GM12873 (cell line): ENCODE data around the gene ARHGAP26.

Experiments
- CTCF ChIP-seq: IDR thresholded peaks from 2 replicates; pipeline ENCODE4 v1.5.1; 2012; ENCODE audit warnings: low read depth, mild to moderate bottlenecking, moderate library complexity, low read length, control low read depth; ENCODE audit not compliant: insufficient read depth; ENCODE audit errors: missing control alignments

ARHGAP26 gene

DNA sequence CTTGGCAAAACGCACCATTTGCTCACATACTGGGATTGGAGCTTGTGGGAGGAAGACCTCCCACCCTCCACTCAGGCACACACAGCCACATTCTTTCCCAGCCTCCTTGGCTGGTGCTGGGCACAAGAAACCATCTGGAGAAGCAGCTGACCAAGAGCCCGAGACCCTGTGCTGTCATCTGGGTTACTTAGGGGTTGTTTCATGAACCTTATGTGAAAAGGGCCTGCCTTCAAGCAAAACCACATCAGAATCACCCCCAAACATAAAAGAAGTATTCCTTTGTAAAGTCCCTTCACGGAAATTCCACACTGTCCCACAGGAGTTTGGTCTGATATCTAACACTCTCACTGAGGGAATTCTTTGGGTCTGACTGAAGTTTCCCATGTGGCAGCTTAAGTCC, 461.2 kb downstream of the ARHGAP26 start:
- TF ChIP-seq CTCF = no peak

- TF ChIP-seq CTCF = no peak
Observed at GRCh38 chr5:143231973-143232812, 462.0 kb downstream of the ARHGAP26 start.

- TF ChIP-seq CTCF = no peak
Observed at GRCh38 chr5:143233031-143233430, 462.9 kb downstream of the ARHGAP26 start.

DNA sequence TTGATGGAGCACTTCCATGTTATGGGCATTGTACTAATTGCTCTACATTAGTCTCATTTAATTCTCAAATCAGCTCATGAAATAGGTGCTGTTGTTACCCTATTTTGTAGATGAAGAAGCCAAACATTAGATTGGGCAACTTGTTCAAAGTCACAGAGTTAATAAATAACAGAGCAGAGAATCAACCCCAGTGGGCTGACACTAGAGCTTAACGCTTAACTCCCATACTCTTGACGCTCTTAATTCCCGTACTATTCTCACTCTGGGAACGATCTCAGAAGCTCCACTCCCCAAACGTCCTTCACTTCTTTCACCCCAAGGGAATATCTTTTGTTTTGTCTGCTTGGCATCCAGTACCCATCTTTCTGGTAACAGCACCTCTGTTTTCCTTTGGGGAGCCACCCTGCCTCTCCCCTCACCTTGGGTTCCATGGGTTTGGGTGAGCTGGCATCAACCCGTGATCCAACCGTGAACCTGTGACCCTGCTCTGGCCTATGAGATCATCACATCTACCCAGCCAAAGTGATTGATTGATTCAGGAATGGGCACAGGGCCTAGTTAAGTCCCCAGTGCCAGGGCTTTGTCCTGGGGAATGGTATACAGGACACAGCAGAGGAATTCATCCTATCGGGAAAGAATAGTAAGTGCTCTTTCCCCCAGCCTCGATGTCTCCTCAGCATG, 464.1 kb downstream of the ARHGAP26 start:
- no peak for TF ChIP-seq CTCF

DNA sequence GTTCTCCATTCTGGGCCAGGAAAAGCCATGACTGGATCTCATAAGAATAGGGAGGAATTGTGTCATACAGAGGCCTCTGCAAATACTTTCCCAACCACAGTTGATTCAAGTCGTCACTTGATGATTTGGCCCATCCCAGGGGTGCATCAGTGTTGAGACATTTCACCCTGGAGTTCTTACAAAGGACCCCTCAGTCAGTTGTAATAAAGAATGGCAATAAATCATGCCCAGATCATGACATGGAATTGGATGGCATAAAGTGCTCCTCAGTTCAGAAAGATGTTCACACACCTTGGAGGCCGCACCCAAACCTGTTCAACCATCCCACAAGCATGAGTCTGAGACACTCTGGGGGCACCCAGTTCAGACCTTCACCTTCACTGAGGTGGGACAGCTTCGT, 465.2 kb downstream of the ARHGAP26 start:
- TF ChIP-seq CTCF = no peak

- no peak for TF ChIP-seq CTCF
Observed at GRCh38 chr5:143236682-143237081, 466.5 kb downstream of the ARHGAP26 start.

DNA sequence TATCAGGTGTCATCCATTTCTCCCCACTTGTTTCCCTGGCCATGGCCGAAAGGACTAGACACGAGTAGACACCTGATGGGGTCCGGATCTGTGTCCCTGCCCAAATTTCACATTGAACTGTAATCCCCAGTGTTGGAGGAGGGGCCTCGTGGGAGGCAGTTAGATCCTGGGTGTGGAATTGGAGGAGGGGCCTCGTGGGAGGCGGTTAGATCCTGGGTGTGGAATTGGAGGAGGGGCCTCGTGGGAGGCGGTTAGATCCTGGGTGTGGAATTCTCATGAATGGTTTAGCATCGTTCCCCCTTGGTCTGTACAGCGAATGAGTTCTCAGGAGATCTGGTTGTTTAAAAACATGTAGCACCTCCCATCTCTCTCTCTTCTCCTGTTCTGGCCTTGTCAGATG, 467.5 kb downstream of the ARHGAP26 start:
- no peak for TF ChIP-seq CTCF
